GM21515 (cell line): ENCODE results near the gene AMMECR1.
"Not testable (repeated sequence)": the region's sequence is repeated elsewhere in the genome, so short reads cannot be mapped to it uniquely, and the experiment has no call there.

Experiments used
- ATAC-seq: cut with Tn5 transposase; IDR thresholded peaks from one replicate; pipeline ENCODE4 v1.9.1; 2021; ENCODE audit not compliant: unreplicated experiment

The AMMECR1 gene

DNA sequence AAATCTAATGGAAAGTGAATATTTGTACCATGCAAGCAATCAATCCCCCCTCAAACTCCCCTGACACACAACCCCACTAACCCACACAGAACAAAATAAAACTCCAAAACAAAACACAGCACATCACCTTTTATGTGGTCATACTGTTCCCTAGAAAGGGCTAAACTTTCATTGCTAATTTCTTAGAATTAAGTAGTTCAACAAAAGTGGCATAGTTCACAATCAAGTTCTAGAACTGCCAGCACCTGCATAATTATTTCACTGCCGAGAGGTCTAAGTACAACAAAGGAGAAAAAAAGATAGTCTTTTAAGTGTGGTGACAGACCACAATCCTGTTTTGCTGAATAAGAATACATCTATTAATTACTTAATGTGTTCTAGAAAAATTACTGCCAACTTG is 58.8 kb downstream of the AMMECR1 start:
- ATAC-seq = no peak

DNA sequence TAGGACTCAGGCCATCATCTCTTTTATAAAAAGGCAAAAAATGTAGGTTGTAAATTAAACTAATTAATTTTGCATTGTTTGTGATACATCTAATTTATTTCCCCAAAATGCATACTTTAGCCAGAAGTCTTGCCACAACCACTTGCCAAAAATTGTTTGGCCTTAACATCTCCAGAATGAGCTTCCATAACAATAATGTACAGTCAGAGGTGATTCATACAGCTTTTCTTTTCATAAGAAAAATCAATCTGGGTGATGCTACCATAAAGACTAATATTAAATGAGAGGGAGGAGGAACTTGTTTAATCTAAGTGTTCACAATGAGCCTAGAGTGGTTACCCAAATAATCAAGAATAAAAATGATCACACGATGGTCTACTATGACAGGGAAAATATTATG is 59.3 kb downstream of the AMMECR1 start:
- ATAC-seq = no peak

DNA sequence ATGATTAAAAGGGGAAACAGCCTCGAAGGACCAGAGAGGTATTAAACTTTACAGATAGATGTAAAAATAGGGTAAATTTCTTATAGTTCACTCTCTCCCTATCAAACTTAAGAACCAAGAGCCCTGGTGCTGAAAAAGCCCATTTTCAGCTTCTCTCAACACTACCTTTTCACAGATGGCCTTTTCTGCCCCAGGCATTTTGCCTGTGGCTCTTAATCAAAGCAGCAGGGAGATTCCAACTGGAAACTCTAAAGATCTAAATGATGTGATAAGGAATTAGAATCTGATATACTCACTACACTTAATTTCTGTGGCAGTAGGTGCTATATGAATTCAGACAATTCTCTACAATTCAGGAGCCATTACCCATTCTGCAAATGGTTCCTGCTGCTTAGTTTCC is 60.0 kb downstream of the AMMECR1 start:
- ATAC-seq = no peak

DNA sequence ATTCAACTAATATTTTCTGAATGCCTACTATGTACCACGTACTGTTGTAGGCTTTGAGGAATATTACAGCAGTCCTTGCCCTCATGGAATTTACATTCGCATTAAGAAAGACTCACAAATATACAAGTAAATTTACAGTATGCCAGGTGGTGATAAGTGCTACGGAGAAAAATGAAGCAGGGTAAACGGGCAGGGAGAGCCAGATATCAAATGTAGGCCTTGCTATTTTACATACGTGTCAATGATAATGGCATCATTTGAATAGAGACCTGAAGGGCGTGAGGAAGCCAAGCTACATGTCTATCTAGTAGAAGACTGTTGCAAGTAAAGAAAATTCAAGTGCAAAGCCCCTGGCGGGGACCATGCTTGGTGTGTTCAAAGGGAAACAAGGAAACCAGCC is 65.2 kb downstream of the AMMECR1 start:
- ATAC-seq = no peak

DNA sequence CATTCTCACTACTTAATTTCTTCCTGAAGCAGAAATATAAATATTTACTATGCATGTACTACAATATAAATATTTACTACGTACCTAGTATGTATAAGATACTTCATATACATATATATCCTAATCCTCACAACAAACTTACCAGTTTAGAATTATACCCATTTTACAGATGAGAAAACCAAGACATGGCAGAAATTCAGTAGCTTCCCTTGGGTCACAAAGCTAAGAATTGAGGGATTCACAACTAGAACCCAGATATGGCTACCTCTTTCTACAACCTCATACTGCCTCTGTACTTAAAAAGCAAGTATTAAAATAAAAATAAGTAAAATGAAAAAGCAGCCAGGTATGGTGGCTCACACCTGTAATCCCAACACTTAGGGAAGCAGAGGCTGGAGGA is 65.9 kb downstream of the AMMECR1 start:
- ATAC-seq = no peak

DNA sequence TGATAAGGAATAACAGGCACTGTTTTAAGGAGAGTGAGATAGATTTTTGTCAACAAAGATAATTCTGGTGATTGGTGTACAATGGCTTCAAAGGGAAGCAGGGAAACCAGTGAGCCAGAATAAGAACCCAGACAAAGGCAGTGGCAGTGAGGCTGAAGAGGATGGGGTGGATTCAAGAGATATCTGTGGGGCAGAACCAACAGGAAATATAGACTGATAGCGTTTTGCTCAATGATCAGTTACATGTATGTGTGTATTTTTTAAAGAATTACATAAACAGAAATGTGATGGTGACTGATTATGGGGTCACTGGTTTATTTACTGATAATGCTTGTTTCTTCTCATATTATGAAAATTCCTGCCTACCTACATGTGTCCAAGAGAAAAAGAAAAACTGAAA is 66.4 kb downstream of the AMMECR1 start:
- no peak for ATAC-seq

DNA sequence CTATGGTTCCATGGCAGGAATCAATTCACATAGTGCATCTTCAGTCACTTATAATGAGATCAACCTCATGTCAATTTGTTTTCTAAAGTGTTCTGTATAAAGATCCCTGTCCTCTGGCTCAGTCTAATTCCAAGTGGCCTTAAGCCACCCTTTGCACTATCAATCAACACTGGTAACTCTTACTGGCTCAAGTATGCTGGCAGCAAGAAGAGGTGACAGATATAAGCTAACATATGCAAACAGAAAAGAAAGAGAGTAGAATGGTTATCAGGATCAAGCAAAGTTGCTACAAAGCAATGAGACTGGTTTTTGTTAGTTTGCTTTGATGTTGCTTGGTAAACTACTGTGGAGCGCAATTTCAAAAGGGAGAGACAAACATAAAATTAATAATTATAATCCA is 67.0 kb downstream of the AMMECR1 start:
- ATAC-seq = no peak

DNA sequence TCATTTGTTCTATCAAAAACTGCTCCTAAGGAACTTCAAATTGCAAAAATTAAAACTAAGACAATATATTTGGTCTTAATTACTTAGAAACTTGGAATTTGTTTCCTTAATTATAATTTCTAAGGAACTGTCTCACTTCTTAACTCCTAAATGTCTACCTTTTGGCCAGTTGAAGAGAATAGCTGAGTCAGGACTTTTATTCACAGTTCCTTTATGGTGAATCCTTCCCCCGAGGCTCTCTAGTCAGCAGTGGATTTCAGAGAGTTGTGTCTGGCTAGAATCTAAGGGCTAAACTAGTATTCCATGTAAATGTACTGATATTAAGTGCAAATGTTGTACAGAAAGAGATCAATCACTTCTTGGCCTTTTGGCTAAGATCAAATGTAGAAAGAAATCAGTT is 69.3 kb downstream of the AMMECR1 start:
- ATAC-seq = no peak

DNA sequence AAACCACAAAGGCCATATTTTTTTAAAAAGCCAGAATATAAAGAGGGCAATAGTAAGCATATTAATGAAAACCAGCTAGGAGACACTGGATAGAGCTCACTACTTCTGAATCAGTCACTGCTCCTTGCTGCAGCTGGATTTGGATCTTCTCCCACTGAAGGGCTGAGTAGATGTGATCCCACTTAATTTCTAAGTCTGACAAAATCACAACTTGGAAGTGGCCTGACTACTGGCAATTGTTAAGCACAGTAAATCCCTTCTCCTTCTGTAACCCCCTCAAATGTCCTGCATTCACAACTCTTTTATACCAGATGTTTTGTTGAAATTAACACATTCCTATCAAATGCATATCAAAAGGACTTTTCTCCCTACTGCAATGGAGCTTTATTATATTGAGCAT is 72.9 kb downstream of the AMMECR1 start:
- ATAC-seq = no peak

DNA sequence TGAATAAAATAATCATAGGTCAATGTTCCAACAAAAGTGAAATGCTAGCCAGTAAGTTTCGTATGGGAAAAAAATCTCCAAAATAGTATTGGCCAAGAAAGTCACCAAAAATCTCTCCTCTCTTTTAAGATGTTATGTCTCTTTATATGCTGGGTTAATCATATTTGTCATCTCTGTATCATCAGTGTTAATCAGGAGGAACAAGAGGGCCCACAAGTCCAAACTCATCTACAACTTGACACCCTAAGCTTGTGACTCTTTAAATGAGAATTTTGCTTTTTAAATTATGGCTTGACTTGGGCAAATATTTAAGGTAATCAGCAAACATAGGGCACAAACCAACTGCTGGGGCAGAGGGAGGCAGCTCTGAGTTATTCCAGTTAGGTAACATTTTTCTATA is 75.5 kb downstream of the AMMECR1 start:
- ATAC-seq = no peak

DNA sequence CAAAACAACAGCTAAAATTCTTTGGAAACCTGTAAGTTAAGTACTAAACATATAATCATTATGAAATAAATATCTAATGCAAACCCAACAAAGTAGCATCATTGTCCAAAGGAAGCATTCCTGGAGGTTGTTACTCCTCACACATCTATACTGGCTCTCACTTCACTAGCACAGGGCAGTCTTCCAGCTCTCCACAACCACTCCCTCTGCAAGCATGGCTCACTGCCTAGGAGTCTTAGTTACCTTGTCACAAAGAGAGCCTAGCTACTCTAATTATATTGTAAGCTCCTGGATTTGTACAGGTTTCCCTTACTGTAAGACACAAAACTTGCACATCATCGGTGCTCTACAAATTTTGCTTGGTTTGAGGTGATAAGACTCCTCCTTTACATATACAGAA is 76.1 kb downstream of the AMMECR1 start:
- no peak for ATAC-seq

DNA sequence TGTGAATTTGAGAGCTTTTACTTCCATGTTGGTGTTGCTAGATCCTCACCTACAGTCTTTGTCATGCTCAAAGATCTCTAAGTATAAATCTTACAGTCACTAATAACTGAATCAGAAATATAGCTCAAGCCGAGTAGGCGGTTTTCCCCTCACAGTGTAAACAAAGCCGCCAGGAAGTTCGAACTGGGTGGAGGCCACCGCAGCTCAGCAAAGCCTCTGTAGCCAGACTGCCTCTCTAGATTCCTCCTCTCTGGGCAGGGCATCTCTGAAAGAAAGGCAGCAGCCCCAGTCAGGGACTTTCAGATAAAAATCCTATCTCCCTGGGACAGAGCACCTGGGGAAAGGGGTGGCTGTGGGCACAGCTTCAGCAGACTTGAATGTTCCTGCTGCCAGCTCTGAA is 79.6 kb downstream of the AMMECR1 start:
- ATAC-seq = not testable (repeated sequence)

DNA sequence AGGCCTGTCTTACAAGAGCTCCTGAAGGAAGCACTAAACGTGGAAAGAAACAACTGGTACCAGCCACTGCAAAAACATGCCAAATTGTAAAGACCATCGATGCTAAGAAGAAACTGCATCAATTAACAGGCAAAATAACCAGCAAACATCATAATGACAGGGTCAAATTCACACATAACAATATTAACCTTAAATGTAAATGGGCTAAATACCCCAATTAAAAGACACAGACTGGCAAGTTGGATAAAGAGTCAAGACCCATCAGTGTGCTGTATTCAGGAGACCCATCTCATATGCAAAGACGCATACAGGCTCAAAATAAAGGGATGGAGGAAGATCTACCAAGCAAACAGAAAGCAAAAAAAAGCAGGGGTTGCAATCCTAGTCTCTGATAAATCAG is 86.4 kb downstream of the AMMECR1 start:
- ATAC-seq = not testable (repeated sequence)

DNA sequence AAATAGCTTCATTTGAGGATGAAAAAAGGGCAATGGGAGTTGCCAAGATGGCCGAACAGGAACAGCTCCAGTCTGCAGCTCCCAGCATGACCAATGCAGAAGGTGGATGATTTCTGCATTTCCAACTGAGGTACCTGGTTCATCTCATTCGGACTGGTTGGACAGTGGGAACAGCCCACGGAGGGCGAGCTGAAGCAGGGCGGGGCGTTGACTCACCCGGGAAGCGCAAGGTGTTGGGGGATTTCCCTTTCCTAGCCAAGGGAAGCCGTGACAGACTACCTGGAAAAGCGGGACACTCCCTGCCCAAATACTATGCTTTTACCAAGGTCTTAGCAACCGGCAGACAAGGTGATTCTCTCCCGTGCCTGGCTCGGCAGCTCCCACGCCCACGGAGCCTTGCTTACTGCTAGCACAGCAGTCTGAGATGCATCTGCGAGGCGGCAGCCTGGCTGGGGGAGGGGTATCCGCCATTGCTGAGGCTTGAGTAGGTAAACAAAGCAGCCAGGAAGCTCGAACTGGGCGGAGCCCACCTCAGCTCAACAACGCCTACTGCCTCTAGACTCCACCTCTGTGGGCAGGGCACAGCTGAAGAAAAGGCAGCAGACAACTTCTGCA is 88.3 kb downstream of the AMMECR1 start:
- not testable (repeated sequence) for ATAC-seq

DNA sequence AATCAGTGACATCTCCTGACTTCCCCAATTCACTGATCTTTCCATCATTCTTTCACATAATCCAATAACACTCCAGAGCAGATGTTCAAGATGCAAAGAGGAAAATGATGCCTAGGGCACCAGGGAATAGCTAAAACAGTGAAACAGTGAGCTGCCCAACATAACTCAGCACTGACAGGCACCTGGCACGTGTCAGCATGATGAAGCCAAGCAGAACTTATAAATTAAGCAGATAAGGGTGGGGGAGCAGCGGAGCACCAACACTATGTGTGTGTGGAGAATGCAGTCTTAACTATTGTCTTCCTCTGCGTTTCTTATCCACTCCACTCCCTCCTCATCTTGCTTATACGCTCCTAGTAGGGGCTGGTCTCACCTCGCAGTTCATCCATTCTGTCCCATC is 89.4 kb downstream of the AMMECR1 start:
- ATAC-seq = no peak

DNA sequence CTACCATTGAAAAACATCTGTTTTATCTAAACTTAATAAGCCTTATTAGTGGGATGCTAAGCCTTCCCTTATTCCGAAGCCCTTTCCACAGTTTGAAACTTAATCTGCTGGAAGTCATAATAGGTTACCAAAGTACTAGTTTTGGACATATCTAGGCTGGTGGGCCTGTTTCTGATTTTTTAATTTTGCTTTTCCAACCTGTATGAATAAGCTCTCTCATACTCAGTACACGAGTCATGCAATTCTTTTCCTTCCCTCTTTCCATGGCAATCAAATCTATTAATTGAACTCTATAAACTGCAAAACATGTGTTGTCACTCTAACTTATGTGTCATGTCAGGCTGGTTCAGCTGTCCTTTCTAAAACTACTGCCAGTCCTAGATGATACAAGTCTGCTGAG is 91.0 kb downstream of the AMMECR1 start:
- ATAC-seq = no peak

DNA sequence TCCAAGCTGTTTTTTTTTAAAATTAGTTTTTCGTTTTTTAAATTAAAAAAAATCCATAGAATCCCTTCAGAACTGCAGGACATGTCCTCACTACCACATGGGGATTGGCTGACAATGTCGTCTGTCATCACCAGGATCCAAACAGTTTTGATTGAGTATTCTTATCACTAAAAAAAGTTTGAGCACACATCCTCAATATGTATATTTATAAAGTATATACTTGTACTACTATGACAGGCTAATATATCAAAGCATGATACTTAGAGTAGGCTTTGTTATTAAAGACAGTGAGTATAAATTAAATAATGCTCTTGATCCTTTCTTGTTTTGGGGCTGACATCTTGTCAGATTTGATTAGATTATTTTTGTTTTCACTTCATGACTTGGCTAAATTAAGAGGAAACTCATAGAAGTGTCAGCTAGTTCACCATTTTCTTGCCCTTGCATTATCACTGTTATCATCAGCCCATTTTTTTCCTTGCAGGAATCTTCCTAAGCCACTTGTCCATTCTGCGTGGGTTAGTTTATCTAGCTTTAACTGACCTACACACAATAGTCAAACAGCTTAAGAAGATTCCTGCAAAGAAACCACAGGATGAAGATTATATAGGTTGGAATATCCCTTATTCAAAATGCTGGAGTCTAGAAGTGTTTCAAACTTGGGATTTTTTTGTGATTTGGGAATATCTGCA is 92.8 kb downstream of the AMMECR1 start:
- no peak for ATAC-seq

DNA sequence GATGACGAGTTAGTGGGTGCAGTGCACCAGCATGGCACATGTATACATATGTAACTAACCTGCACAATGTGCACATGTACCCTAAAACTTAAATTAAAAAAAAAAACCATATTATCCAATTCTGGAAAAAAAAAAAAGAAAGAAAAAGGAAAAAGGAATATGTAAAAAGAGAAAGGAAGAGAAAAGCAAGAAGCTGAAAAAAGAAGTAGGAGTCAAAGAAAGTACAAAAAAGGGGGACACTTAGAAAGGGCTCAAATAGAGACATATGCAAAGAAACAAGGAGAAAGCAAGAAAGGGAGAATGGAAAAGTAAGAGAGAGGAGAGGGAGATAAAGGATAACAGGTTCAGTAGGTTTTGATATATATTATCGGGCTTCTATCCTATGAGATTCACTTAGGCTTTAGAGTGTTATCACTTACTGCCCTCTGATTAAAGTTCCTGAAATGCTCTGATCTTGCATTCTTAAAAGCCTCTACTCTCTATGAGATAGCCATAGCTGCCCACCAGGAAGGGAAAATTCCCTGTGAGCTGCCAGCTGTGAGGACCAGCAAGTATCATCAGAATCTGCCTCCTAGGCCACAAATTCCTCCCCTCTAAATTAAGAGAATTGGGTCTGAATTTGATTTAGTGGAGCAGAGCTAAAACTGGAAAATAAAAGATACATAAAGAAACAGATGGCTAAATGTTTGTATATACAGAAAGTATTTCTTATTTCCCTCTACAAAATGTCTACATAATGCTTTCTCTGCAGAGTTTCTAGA is 95.2 kb downstream of the AMMECR1 start:
- ATAC-seq = no peak

DNA sequence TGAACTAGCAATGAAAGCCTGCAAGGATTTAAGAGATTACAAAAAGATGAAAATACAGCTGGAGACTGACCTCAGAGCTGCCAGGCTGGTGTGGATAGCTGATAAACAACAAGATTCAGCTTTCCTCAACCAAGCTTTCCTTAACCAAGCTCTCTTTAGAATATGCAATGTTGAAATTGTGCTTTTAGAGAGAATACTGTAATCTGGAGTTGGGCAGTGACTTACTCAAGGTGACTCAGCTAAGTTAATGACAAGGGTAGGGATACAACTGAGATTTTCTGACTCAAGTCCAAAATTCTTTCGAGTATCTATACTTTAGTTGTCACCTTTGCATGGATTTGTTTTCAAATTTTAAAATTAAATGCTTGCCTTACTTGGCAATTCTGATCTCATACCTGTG is 98.0 kb downstream of the AMMECR1 start:
- no peak for ATAC-seq

DNA sequence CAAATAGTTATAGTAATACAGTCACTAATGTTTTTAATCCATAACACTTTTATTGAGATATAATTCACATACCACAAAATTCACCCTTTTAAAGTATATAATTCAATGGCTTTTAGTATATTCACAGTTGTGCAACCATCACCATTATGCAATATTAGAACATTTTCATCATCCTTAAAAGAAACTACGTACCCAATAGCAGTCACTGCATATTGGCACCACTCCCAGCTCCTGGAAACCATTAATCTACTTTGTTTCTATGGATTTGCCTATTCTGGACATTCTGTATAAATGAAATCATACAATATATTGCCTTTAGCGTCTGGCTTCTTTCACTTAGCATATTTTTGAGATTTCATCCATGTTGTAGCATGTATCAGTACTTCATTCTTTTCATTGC is 99.3 kb downstream of the AMMECR1 start:
- ATAC-seq = no peak

DNA sequence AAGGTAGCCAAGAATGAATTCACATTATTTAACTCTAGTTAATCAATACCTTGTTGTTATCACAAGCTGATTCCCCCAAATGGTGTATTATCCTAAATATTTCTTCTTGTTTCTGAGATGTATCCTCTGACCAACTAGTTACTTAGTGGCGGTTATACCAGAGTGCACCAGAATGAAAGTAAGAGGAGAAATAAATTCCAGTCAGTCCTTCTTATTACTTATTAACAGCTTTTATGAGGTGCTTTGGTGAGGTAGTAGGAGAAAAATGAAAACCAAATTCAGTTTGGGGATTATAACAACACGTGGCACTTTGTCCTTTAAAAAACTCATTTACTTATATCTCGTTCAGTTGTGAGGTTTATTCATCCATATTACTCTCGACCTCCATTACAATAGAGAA is 101.9 kb downstream of the AMMECR1 start:
- ATAC-seq = no peak

DNA sequence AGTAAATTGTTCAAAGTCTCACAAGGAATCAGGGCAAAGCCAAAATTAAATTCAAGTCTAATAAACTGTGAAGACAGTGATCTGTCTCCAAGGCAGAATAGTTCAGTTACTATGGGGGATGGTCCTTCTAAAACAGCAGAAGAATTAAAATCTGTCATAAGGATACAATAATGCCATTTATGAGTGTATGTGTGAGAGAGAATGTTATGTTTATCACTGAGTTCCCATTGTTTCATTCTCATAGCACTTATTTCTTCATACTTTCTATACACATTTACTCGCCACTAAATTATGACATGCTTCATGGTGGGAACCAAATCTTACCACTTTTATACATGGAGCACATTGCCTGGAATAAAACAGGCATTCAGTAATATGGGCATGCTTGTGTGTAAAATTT is 102.5 kb downstream of the AMMECR1 start:
- ATAC-seq = no peak
